H1 (cell line): Measurements from ENCODE around the gene CPM.

ENCODE experiments used
- CBX8 ChIP-seq: fragments of 300-800, 300-1000 bp; sonication (generic); IDR thresholded peaks from 2 replicates; pipeline ENCODE4 v1.7.1; 2016; ENCODE audit warnings: low read depth, low read length, borderline replicate concordance
- CEBPB ChIP-seq: IDR thresholded peaks from 2 replicates; pipeline ENCODE4 v1.6.1; 2012; ENCODE audit warnings: low read depth, low read length
- FOSL1 ChIP-seq: IDR thresholded peaks from 2 replicates; pipeline ENCODE4 v1.6.1; 2011; ENCODE audit warnings: mild to moderate bottlenecking, low read depth, low read length, moderate library complexity; ENCODE audit not compliant: insufficient read depth
- HDAC6 ChIP-seq: IDR thresholded peaks from one replicate; pipeline ENCODE4 v1.7.1; 2012; ENCODE audit warnings: low read depth, mild to moderate bottlenecking, inconsistent platforms, low read length, moderate library complexity
- MAFK ChIP-seq: IDR thresholded peaks from 2 replicates; pipeline ENCODE4 v1.6.1; 2012; ENCODE audit warnings: low read depth, mild to moderate bottlenecking, improper control_type of control experiment, low read length
- POLR2A ChIP-seq, 2 experiments: IDR thresholded peaks; 1 replicate in 1 of 2; 2 replicates in 1 of 2; pipeline ENCODE4 v1.6.1; 2011; ENCODE audit warnings: low read depth in 2 of 2, low read length in 2 of 2, mild to moderate bottlenecking in 2 of 2; ENCODE audit errors: control extremely low read depth in 1 of 2
- POLR2AphosphoS5 ChIP-seq: IDR thresholded peaks from 2 replicates; pipeline ENCODE4 v1.6.1; 2011; ENCODE audit warnings: low read depth, low read length
- RAD21 ChIP-seq, 2 experiments: IDR thresholded peaks in 1 of 2; conservative IDR thresholded peaks in 1 of 2; 2 replicates each; pipeline ENCODE4 v1.6.1; 2011; ENCODE audit warnings: low read depth in 2 of 2, low read length in 2 of 2, improper control_type of control experiment in 1 of 2, inconsistent platforms in 1 of 2, mild to moderate bottlenecking in 1 of 2, moderate library complexity in 1 of 2
- RFX5 ChIP-seq: IDR thresholded peaks from 2 replicates; pipeline ENCODE4 v1.6.1; 2011; ENCODE audit warnings: low read depth, low read length, improper control_type of control experiment, borderline replicate concordance
- RXRA ChIP-seq: IDR thresholded peaks from 2 replicates; pipeline ENCODE4 v1.6.1; 2011; ENCODE audit warnings: low read depth, mild to moderate bottlenecking, low read length, moderate library complexity; ENCODE audit not compliant: insufficient read depth
- TF ChIP-seq, protein P1 (sequence below), 3 experiments: IDR thresholded peaks; 1 replicate in 2 of 3; 2 replicates in 1 of 3; pipeline versions ENCODE4 v1.5.1 to v1.6.1; 2011; ENCODE audit warnings: low read length in 3 of 3, mild to moderate bottlenecking in 3 of 3, inconsistent platforms in 2 of 3, low read depth in 1 of 3, moderate library complexity in 1 of 3; ENCODE audit not compliant: insufficient read depth in 1 of 3; ENCODE audit errors: control extremely low read depth in 1 of 3

DNA sequence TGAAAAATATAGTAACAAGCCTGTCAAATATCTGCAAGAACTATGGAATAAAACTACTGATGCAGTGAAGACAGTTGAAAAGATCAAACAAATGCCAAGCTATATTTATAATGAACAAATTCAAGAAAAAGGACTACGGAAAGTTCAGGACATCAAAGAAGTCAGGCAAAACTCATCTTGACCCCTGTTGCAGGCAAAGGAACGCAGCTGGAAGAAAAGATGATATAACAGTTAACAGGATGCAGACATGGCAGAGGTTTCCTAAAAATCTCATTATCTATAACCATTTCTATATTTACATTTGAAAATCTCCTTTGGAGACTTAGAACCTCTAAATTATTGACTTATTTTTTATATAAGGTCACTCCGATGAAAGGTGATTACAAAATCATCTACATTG lies 90.8 kb downstream of the CPM start:
- TF ChIP-seq, protein P1, sequence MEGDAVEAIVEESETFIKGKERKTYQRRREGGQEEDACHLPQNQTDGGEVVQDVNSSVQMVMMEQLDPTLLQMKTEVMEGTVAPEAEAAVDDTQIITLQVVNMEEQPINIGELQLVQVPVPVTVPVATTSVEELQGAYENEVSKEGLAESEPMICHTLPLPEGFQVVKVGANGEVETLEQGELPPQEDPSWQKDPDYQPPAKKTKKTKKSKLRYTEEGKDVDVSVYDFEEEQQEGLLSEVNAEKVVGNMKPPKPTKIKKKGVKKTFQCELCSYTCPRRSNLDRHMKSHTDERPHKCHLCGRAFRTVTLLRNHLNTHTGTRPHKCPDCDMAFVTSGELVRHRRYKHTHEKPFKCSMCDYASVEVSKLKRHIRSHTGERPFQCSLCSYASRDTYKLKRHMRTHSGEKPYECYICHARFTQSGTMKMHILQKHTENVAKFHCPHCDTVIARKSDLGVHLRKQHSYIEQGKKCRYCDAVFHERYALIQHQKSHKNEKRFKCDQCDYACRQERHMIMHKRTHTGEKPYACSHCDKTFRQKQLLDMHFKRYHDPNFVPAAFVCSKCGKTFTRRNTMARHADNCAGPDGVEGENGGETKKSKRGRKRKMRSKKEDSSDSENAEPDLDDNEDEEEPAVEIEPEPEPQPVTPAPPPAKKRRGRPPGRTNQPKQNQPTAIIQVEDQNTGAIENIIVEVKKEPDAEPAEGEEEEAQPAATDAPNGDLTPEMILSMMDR (IDR thresholded peaks at IDR 0.05; ENCODE audit: control extremely low read depth in 1 of 3, insufficient read depth in 1 of 3, low read depth in 1 of 3, low read length in 3 of 3), result no peak
- no peak for TF ChIP-seq POLR2A (IDR thresholded peaks at IDR 0.05; ENCODE audit: control extremely low read depth in 1 of 2, low read depth in 2 of 2, low read length in 2 of 2)
- no peak for TF ChIP-seq RXRA
- TF ChIP-seq MAFK, result no peak
- TF ChIP-seq CEBPB, result no peak
- TF ChIP-seq CBX8, result no peak
- no peak for TF ChIP-seq HDAC6
- TF ChIP-seq FOSL1, result no peak
- TF ChIP-seq POLR2AphosphoS5, result no peak
- TF ChIP-seq RAD21 (IDR thresholded peaks at IDR 0.05 in 1 of 2, conservative IDR thresholded peaks at IDR 0.05 in 1 of 2; ENCODE audit: low read depth in 2 of 2, low read length in 2 of 2), result no peak
- TF ChIP-seq RFX5, result no peak
